H1 (cell line): ENCODE data around the gene NLRP6. TPM values are rescaled to one million over a fixed set of nuclear protein-coding genes. Genes with fewer than 3 reads are reported as not detected.

ENCODE experiments used
- CTCF ChIA-PET: fragments of 300-600 bp; sonication (Branson Sonifier 250); formaldehyde crosslinking; loops from one replicate; lab custom pipeline; 2021; ENCODE audit not compliant: partially characterized antibody; lab: Charles Lee
- POLR2A ChIA-PET: fragments of 300-600 bp; sonication (Branson Sonifier 250); formaldehyde crosslinking; loops from one replicate; lab custom pipeline; 2021; ENCODE audit warnings: inconsistent platforms; ENCODE audit not compliant: partially characterized antibody; lab: Charles Lee
- DNase-seq, 2 experiments: peaks; one replicate each; pipeline versions ENCODE4 v3.0.0 to v3.0.0-alpha.2; 2010 to 2022; ENCODE audit warnings: low spot score in 2 of 2, low read depth in 1 of 2, mixed read lengths in 1 of 2
- FAIRE-seq: peaks from 2 replicates; lab custom pipeline; 2011; peaks lifted over from hg19 to GRCh38; lab: Jason Lieb, UNC
- H2AFZ ChIP-seq: 2 replicates; pipeline ENCODE4 v1.8.1; 2012; ENCODE audit warnings: low read length, inconsistent platforms
- H2AK5ac ChIP-seq: 2 replicates; pipeline ENCODE4 v1.6.1; 2013; ENCODE audit warnings: low read depth, low read length
- H2BK120ac ChIP-seq: replicated peaks from 2 replicates; pipeline ENCODE3; 2013; ENCODE audit warnings: low read depth, low read length, inconsistent platforms
- H2BK12ac ChIP-seq: 2 replicates; pipeline ENCODE4 v1.6.1; 2013; ENCODE audit warnings: low read depth, low read length
- H2BK15ac ChIP-seq: 2 replicates; pipeline ENCODE4 v1.6.1; 2013; ENCODE audit warnings: low read length
- H2BK20ac ChIP-seq: 2 replicates; pipeline ENCODE4 v1.6.1; 2013; ENCODE audit warnings: low read length
- H2BK5ac ChIP-seq: 2 replicates; pipeline ENCODE4 v1.6.1; 2013; ENCODE audit warnings: low read depth, low read length
- H3K14ac ChIP-seq: 2 replicates; pipeline ENCODE4 v1.6.1; 2013; ENCODE audit warnings: inconsistent platforms; ENCODE audit not compliant: insufficient read length
- H3K18ac ChIP-seq: 2 replicates; pipeline ENCODE4 v1.6.1; 2013; ENCODE audit warnings: low read length; ENCODE audit errors: extremely low read depth
- H3K23ac ChIP-seq: 2 replicates; pipeline ENCODE4 v1.6.1; 2013; ENCODE audit warnings: inconsistent platforms; ENCODE audit not compliant: insufficient read length
- H3K23me2 ChIP-seq: 2 replicates; pipeline ENCODE4 v1.6.1; 2013; ENCODE audit warnings: low read depth, low read length
- H3K27ac ChIP-seq: 2 replicates; pipeline ENCODE4 v1.6.1; 2011; ENCODE audit warnings: low read depth, low read length, inconsistent platforms
- H3K27me3 ChIP-seq, 4 experiments: replicated peaks in 1 of 4; 1 replicate in 1 of 4; 2 replicates in 3 of 4; pipeline versions ENCODE4 v1.6.1 to v1.8.1; 2011 to 2013; ENCODE audit warnings: low read length in 3 of 4, mild to moderate bottlenecking in 3 of 4, inconsistent platforms in 2 of 4, mixed read lengths in 2 of 4, moderate library complexity in 1 of 4; ENCODE audit not compliant: control insufficient read depth in 3 of 4, insufficient read depth in 3 of 4; ENCODE audit errors: extremely low read depth in 1 of 4
- H3K36me3 ChIP-seq, 4 experiments: 2 replicates each; pipeline versions ENCODE4 v1.6.1 to v1.8.1; 2011 to 2013; ENCODE audit warnings: mild to moderate bottlenecking in 4 of 4, low read length in 3 of 4, moderate library complexity in 2 of 4, control low read depth in 1 of 4, inconsistent platforms in 1 of 4; ENCODE audit not compliant: insufficient read depth in 4 of 4, control insufficient read depth in 2 of 4
- H3K4ac ChIP-seq: replicated peaks from 2 replicates; pipeline ENCODE3; 2013; ENCODE audit warnings: low read length, low read depth, mixed read lengths, inconsistent platforms; ENCODE audit not compliant: insufficient read length
- H3K4me1 ChIP-seq, 4 experiments: replicated peaks in 1 of 4; 1 replicate in 1 of 4; 2 replicates in 3 of 4; pipeline versions ENCODE4 v1.6.1 to v1.8.1; 2011 to 2013; ENCODE audit warnings: low read length in 3 of 4, inconsistent platforms in 2 of 4, mixed read lengths in 1 of 4; ENCODE audit not compliant: insufficient read depth in 4 of 4, control insufficient read depth in 3 of 4
- H3K4me2 ChIP-seq, 2 experiments: 2 replicates each; pipeline versions ENCODE4 v1.6.1 to v1.8.1; 2011 to 2013; ENCODE audit warnings: low read depth in 2 of 2, low read length in 2 of 2, control low read depth in 1 of 2, inconsistent platforms in 1 of 2, mild to moderate bottlenecking in 1 of 2; ENCODE audit not compliant: insufficient read depth in 1 of 2
- H3K4me3 ChIP-seq, 4 experiments: fragments of 200-600, 300-600 bp in 1 of 4; sonication (generic), shearing (Covaris generic), sonication (Bioruptor Twin) in 1 of 4; 2 replicates each; pipeline versions ENCODE4 v1.5.1 to v1.8.1; 2011 to 2016; ENCODE audit warnings: low read length in 4 of 4, low read depth in 3 of 4, control low read depth in 2 of 4, inconsistent platforms in 2 of 4, mild to moderate bottlenecking in 2 of 4, mixed read lengths in 1 of 4, moderate library complexity in 1 of 4; ENCODE audit not compliant: insufficient read depth in 2 of 4; ENCODE audit errors: extremely low read depth in 1 of 4
- H3K56ac ChIP-seq: replicated peaks from 2 replicates; pipeline ENCODE3; 2013; ENCODE audit warnings: low read depth, mild to moderate bottlenecking, mixed read lengths, low read length, inconsistent platforms; ENCODE audit not compliant: insufficient read length
- H3K79me1 ChIP-seq: 2 replicates; pipeline ENCODE4 v1.6.1; 2013; ENCODE audit warnings: low read depth, low read length, control low read depth
- H3K79me2 ChIP-seq, 2 experiments: 2 replicates each; pipeline versions ENCODE4 v1.6.1 to v1.8.1; 2012 to 2013; ENCODE audit warnings: low read length in 2 of 2, mild to moderate bottlenecking in 2 of 2, inconsistent platforms in 1 of 2; ENCODE audit not compliant: insufficient read depth in 2 of 2, control insufficient read depth in 1 of 2
- H3K9ac ChIP-seq, 4 experiments: replicated peaks in 1 of 4; 1 replicate in 1 of 4; 2 replicates in 3 of 4; pipeline versions ENCODE4 v1.6.1 to v1.8.1; 2011 to 2013; ENCODE audit warnings: low read depth in 3 of 4, low read length in 3 of 4, control low read depth in 2 of 4, mild to moderate bottlenecking in 2 of 4, moderate library complexity in 2 of 4, inconsistent platforms in 1 of 4; ENCODE audit errors: extremely low read depth in 1 of 4
- H3K9me3 ChIP-seq, 2 experiments: 2 replicates each; pipeline versions ENCODE4 v1.6.1 to v1.8.1; 2012 to 2013; ENCODE audit warnings: mild to moderate bottlenecking in 2 of 2, moderate library complexity in 2 of 2, control low read depth in 1 of 2, inconsistent platforms in 1 of 2, low read depth in 1 of 2, low read length in 1 of 2, mixed read lengths in 1 of 2; ENCODE audit not compliant: insufficient read depth in 2 of 2
- H4K20me1 ChIP-seq, 2 experiments: replicated peaks in 1 of 2; 2 replicates each; pipeline versions ENCODE3 to v1.8.1; 2011 to 2013; ENCODE audit warnings: inconsistent platforms in 2 of 2, low read length in 2 of 2, mild to moderate bottlenecking in 1 of 2; ENCODE audit not compliant: insufficient read depth in 2 of 2, control insufficient read depth in 1 of 2
- H4K5ac ChIP-seq: 2 replicates; pipeline ENCODE4 v1.6.1; 2013; ENCODE audit warnings: low read length, low read depth, mixed read lengths, inconsistent platforms; ENCODE audit not compliant: insufficient read length
- H4K8ac ChIP-seq: 2 replicates; pipeline ENCODE4 v1.8.0; 2013; ENCODE audit warnings: mild to moderate bottlenecking, moderate library complexity, low read length, inconsistent platforms; ENCODE audit not compliant: insufficient read depth; ENCODE audit errors: extremely low read depth
- H4K91ac ChIP-seq: replicated peaks from 2 replicates; pipeline ENCODE3; 2013; ENCODE audit warnings: low read length, mixed read lengths, inconsistent platforms; ENCODE audit not compliant: insufficient read length
- CHD1 ChIP-seq: IDR thresholded peaks from 2 replicates; pipeline ENCODE4 v1.6.1; 2012; ENCODE audit warnings: low read depth, low read length, improper control_type of control experiment
- EZH2 ChIP-seq: fragments of 200-600 bp; sonication (generic); IDR thresholded peaks from 2 replicates; pipeline ENCODE4 v1.7.1; 2012; ENCODE audit warnings: low read depth, mild to moderate bottlenecking, moderate library complexity, low read length, inconsistent platforms; ENCODE audit not compliant: severe bottlenecking
- GABPA ChIP-seq: IDR thresholded peaks from 2 replicates; pipeline ENCODE4 v1.6.1; 2011; ENCODE audit warnings: mild to moderate bottlenecking, low read length, moderate library complexity, borderline replicate concordance; ENCODE audit not compliant: insufficient read depth
- GTF2F1 ChIP-seq: IDR thresholded peaks from 2 replicates; pipeline ENCODE4 v1.6.1; 2012; ENCODE audit warnings: low read depth, low read length, improper control_type of control experiment, borderline replicate concordance
- KDM4A ChIP-seq: IDR thresholded peaks from one replicate; pipeline ENCODE4 v1.7.1; 2012; ENCODE audit warnings: low read depth, mild to moderate bottlenecking, moderate library complexity, low read length, inconsistent platforms; ENCODE audit not compliant: severe bottlenecking
- PHF8 ChIP-seq: fragments of 200-600 bp; sonication (generic); conservative IDR thresholded peaks from 2 replicates; pipeline ENCODE4 v1.7.1; 2012; ENCODE audit warnings: low read depth, mild to moderate bottlenecking, inconsistent platforms, low read length, moderate library complexity
- POLR2A ChIP-seq, 2 experiments: IDR thresholded peaks; 1 replicate in 1 of 2; 2 replicates in 1 of 2; pipeline ENCODE4 v1.6.1; 2011; ENCODE audit warnings: low read depth in 2 of 2, low read length in 2 of 2, mild to moderate bottlenecking in 2 of 2; ENCODE audit errors: control extremely low read depth in 1 of 2
- USF2 ChIP-seq: IDR thresholded peaks from 2 replicates; pipeline ENCODE4 v1.6.1; 2011; ENCODE audit warnings: low read length, improper control_type of control experiment
- WGBS, 2 experiments: shearing (Covaris generic) in 1 of 2; methylation state at CpG; one replicate each; pipeline versions ENCODE4 v1.1.6 to v1.1.7; 2013 to 2015; ENCODE audit warnings: low lambda C conversion rate in 2 of 2, mixed read lengths in 2 of 2, inconsistent platforms in 1 of 2, low coverage in 1 of 2, missing lambda C conversion rate in 1 of 2; ENCODE audit not compliant: insufficient replicate concordance in 2 of 2, insufficient coverage in 1 of 2, insufficient read length in 1 of 2; ENCODE audit errors: extremely low coverage in 1 of 2, missing lambda C conversion rate in 1 of 2; 5-methylcytosine and 5-hydroxymethylcytosine counted together
- polyA plus RNA-seq, 7 experiments: library from polyadenylated mRNA; depleted of rRNA in 3 of 7; stranded (reverse) in 5 of 7; unstranded in 2 of 7; fragments of >200 nt in 5 of 7; fragments of 200-250 nt in 2 of 7; gene quantifications; 1 replicate in 5 of 7; 2 replicates in 1 of 7; 4 replicates in 1 of 7; pipeline versions ENCODE4 v1.2.1 to v1.2.3, GENCODE V29; 2011 to 2013; ENCODE audit warnings: missing spikeins in 2 of 7, mixed read lengths in 2 of 7
- total RNA-seq: library from RNA; stranded (reverse); fragmentation: NEBNext Ultra II Directional; extraction: Animal tissue kit (Norgen Biotek cat#: 25700); gene quantifications from 2 replicates; pipeline ENCODE4 v1.2.1, GENCODE V29; 2021

The NLRP6 gene
- total and polyA plus RNA-seq, 2 of the 8 experiments (the other 6 are each of a cell fraction or from before 2014, with no cell fraction given): not detected

GRCh38 chr11:288478-289397, 10.5 kb downstream of the NLRP6 start, which contains the start of gene PGGHG:
Gene PGGHG (plus strand): TSS chr11:289126. CDS start chr11:289817, 691 bp downstream.
- Histone ChIP-seq H3K9me3 (peaks cover 0 to 3% of the 10 kb centered on the region in 2 experiments; a peak in 1 of 4 replicates), H3K4me2 (peak within 1 kb of the TSS; percentile 67 to 84), H2BK12ac (peak within 1 kb of the TSS; percentile 84; the same call in 1 of the 2 replicates), H2AK5ac (peak within 1 kb of the TSS; percentile 87; the same call in 1 of the 2 replicates), H4K8ac (peak within 1 kb of the TSS; percentile 83), H3K18ac (peak within 1 kb of the TSS; percentile 71), H2AFZ (no peak within 1 kb of the TSS), H3K4me3 (peak within 1 kb of the TSS; percentile 34 to 59 (median 45)), H3K9ac (no peak within 1 kb of the TSS; a peak in 2 of 7 replicates), H3K79me2 (no peaks in the 10 kb centered on the region), H3K56ac (no peak within 1 kb of the TSS), H2BK15ac (peak within 1 kb of the TSS; percentile 95; the same call in 1 of the 2 replicates), H3K14ac (no peak within 1 kb of the TSS), H3K27me3 (peaks cover 5 to 16% (median 13%) of the 10 kb centered on the region in 4 experiments; a peak in 6 of 7 replicates), H3K79me1 (0 out of 2 replicates have a peak, but pooled peaks cover 4% of the 10 kb centered on the region), H3K27ac (no peak within 1 kb of the TSS), H4K5ac (no peak within 1 kb of the TSS), H4K91ac (peak within 1 kb of the TSS; percentile 97), H2BK5ac (peak within 1 kb of the TSS; percentile 66; the same call in 1 of the 2 replicates), H3K23me2 (peaks cover 5% of the 10 kb centered on the region; the same call in 1 of the 2 replicates), H4K20me1 (no peaks in the 10 kb centered on the region), H3K36me3 (peaks cover 3 to 19% (median 6%) of the 10 kb centered on the region in 4 experiments; a peak in 5 of 8 replicates), H2BK20ac (peak within 1 kb of the TSS; percentile 72; the same call in 1 of the 2 replicates), H3K4me1 (peaks cover 0 to 42% (median 32%) of the 10 kb centered on the region in 4 experiments; a peak in 6 of 7 replicates), H2BK120ac (peak within 1 kb of the TSS; percentile 61), H3K4ac (peak within 1 kb of the TSS; percentile 99), H3K23ac (no peak within 1 kb of the TSS)
- 4% methylated on average over 25 of the region's 112 CpGs; no CpG with 5 or more reads in 1 of the 2 experiments for WGBS, 2 experiments
- no peak for FAIRE-seq
- DNase-seq: peak in 1 of 2 experiments; percentile 61
- ChIA-PET CTCF (interaction anchor here (1.2 to 3.9 kb wide), 4 partner anchors 10 to 38 kb away, joined by 3 to 30 read pairs (median 8); no protein-coding TSS in a partner anchor), POLR2A (interaction anchor here (0.7 to 7.7 kb wide), 12 partner anchors 8 to 80 kb away, joined by 3 to 51 read pairs (median 3); partner anchors contain the start of gene IFITM5)
- TF ChIP-seq USF2 (no peak), CHD1 (no peak), PHF8 (0 out of 2 replicates have a peak, but pooled peaks have one; percentile 38), GTF2F1 (no peak), GABPA (0 out of 2 replicates have a peak, but pooled peaks have one; percentile 34), EZH2 (peak; percentile 39), POLR2A (IDR thresholded peaks at IDR 0.05; ENCODE audit: control extremely low read depth in 1 of 2, low read depth in 2 of 2, low read length in 2 of 2) (no peak), KDM4A (peak; percentile 58)
